Caco-2 (cell line): ENCODE results near the gene ELF4. TPM values are rescaled to one million over a fixed set of nuclear protein-coding genes. Genes with fewer than 3 reads are reported as not detected.

Source experiments
- BruUV-seq: library from RNA; stranded (reverse); fragments of 400-500 nt; replicated peaks from 2 replicates; lab custom pipeline; 2021; lab: Mats Ljungman, UMichigan
- CTCF ChIA-PET: fragments of 300-600 bp; sonication (Branson Sonifier 250); formaldehyde crosslinking; loops from one replicate; lab custom pipeline; 2022; ENCODE audit warnings: antibody characterized with exemption; lab: Charles Lee
- POLR2A ChIA-PET: fragments of 300-600 bp; sonication (Branson Sonifier 250); formaldehyde crosslinking; loops from one replicate; lab custom pipeline; 2022; ENCODE audit warnings: antibody characterized with exemption; lab: Charles Lee
- DNase-seq, 2 experiments: peaks; one replicate each; pipeline versions ENCODE4 v3.0.0 to v3.0.0-alpha.2; 2020 to 2022
- H3K27me3 ChIP-seq: replicated peaks from 2 replicates; pipeline ENCODE4 v1.6.0; 2011; ENCODE audit warnings: low read length; ENCODE audit not compliant: control insufficient read depth, insufficient read depth
- H3K36me3 ChIP-seq: 2 replicates; pipeline ENCODE4 v1.5.1; 2011; ENCODE audit warnings: low read length; ENCODE audit not compliant: control insufficient read depth, insufficient read depth
- H3K4me1 ChIP-seq: fragments of 250-450 bp; sonication (Bioruptor Pico); 2 replicates; pipeline ENCODE4 v1.5.1; 2020; ENCODE audit warnings: mild to moderate bottlenecking
- H3K4me3 ChIP-seq: 2 replicates; pipeline ENCODE4 v1.5.1; 2011; ENCODE audit warnings: low read depth, mild to moderate bottlenecking, control low read depth, low read length
- H3K9me3 ChIP-seq: fragments of 250-450 bp; sonication (Bioruptor Pico); 2 replicates; pipeline ENCODE4 v1.5.1; 2020; ENCODE audit warnings: mild to moderate bottlenecking, moderate library complexity
- H3K27ac Mint-ChIP-seq: one replicate; pipeline ENCODE4 v1.8.0; 2022; ENCODE audit warnings: mixed read lengths; ENCODE audit not compliant: unreplicated experiment
- H3K27me3 Mint-ChIP-seq: one replicate; pipeline ENCODE4 v1.8.0; 2022; ENCODE audit warnings: mixed read lengths; ENCODE audit not compliant: insufficient read depth, unreplicated experiment
- H3K36me3 Mint-ChIP-seq: one replicate; pipeline ENCODE4 v1.8.0; 2022; ENCODE audit warnings: mild to moderate bottlenecking, mixed read lengths; ENCODE audit not compliant: insufficient read depth, unreplicated experiment
- H3K4me1 Mint-ChIP-seq: one replicate; pipeline ENCODE4 v1.8.0; 2022; ENCODE audit warnings: low read depth, mixed read lengths; ENCODE audit not compliant: unreplicated experiment
- H3K4me3 Mint-ChIP-seq: one replicate; pipeline ENCODE4 v1.8.0; 2022; ENCODE audit warnings: mild to moderate bottlenecking, moderate library complexity, mixed read lengths; ENCODE audit not compliant: unreplicated experiment
- H3K9me3 Mint-ChIP-seq: one replicate; pipeline ENCODE4 v1.8.0; 2022; ENCODE audit warnings: mixed read lengths; ENCODE audit not compliant: unreplicated experiment
- intact Hi-C: fragments of 100-400 bp; cut with micrococcal nuclease; formaldehyde crosslinking; loops from one replicate; pipeline ENCODE4 v1.10.0; 2022; ENCODE audit not compliant: unreplicated experiment
- total RNA-seq: library from RNA; stranded (reverse); gene quantifications from 2 replicates; pipeline ENCODE4 v1.2.3, GENCODE V29; 2022
- TF ChIP-seq, protein P1 (sequence below), 2 experiments: fragments of 200-600 bp in 1 of 2; IDR thresholded peaks; 1 replicate in 1 of 2; 2 replicates in 1 of 2; pipeline versions ENCODE4 v1.5.1 to v1.8.0; 2011 to 2022; ENCODE audit warnings: antibody characterized with exemption in 1 of 2, control low read depth in 1 of 2, inconsistent platforms in 1 of 2, low read depth in 1 of 2, low read length in 1 of 2, mild to moderate bottlenecking in 1 of 2, moderate library complexity in 1 of 2; ENCODE audit not compliant: insufficient read depth in 1 of 2, severe bottlenecking in 1 of 2, unreplicated experiment in 1 of 2

ELF4 gene
- total RNA-seq, 1 experiment from 2014 or later, result 25.3 TPM

DNA sequence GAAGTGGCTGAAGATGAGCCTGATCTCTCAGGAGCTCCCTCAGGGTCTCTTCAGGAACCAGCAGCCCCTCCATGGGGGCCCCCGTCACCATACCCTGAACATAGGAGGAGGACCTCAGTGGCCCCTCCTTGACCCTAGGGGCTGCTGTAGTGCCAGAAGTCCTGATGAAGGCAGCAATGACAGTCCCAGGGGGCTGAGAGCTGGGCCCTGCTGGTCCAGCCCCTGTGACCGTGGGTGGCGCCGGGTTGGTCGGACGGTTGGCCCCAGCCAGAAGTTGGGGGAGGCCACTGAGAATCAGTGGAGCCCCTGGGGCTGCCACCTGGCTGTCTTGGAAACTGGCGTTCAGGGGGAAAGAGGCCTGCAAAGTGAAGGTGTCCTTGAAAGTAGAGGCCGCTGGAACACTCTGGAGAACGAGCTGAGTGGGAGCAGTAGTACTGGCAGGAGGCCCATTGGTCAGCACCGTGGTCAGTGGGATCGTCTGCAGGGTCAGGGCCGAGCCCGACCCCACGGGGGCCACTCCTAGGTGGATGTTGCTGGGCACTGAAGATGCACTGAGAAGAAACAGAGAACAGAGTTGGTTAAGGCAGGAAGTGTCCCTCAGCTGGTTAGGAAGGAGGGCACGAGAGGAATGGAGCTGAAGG lies 43.2 kb downstream of the ELF4 start:
- no peak overlapping the region for H3K4me3 ChIP-seq
- ChIA-PET POLR2A (no interaction called here), CTCF (no interaction called here)
- H3K27me3 Mint-ChIP-seq, result no peaks in the 10 kb centered on the region
- intact Hi-C loops, result no loop called here
- no peaks in the 10 kb centered on the region for H3K9me3 Mint-ChIP-seq
- H3K36me3 Mint-ChIP-seq, result peaks cover 63% of the 10 kb centered on the region
- H3K36me3 ChIP-seq, result no peaks in the 10 kb centered on the region
- no peaks in the 10 kb centered on the region for H3K27me3 ChIP-seq
- peaks cover 12% of the 10 kb centered on the region for H3K4me1 Mint-ChIP-seq
- H3K27ac Mint-ChIP-seq, result no peak overlapping the region
- no TSS peak for BruUV-seq
- H3K4me3 Mint-ChIP-seq, result no peak overlapping the region
- no peak for DNase-seq
- H3K4me1 ChIP-seq, result peaks cover 9% of the 10 kb centered on the region
- TF ChIP-seq, protein P1, sequence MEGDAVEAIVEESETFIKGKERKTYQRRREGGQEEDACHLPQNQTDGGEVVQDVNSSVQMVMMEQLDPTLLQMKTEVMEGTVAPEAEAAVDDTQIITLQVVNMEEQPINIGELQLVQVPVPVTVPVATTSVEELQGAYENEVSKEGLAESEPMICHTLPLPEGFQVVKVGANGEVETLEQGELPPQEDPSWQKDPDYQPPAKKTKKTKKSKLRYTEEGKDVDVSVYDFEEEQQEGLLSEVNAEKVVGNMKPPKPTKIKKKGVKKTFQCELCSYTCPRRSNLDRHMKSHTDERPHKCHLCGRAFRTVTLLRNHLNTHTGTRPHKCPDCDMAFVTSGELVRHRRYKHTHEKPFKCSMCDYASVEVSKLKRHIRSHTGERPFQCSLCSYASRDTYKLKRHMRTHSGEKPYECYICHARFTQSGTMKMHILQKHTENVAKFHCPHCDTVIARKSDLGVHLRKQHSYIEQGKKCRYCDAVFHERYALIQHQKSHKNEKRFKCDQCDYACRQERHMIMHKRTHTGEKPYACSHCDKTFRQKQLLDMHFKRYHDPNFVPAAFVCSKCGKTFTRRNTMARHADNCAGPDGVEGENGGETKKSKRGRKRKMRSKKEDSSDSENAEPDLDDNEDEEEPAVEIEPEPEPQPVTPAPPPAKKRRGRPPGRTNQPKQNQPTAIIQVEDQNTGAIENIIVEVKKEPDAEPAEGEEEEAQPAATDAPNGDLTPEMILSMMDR (IDR thresholded peaks at IDR 0.05; ENCODE audit: insufficient read depth in 1 of 2, low read depth in 1 of 2, low read length in 1 of 2, severe bottlenecking in 1 of 2, unreplicated experiment in 1 of 2), result no peak
- no peaks in the 10 kb centered on the region for H3K9me3 ChIP-seq

GRCh38 chrX:130060122-130061069 lies 49.9 kb downstream of the ELF4 start:
- CTCF ChIA-PET, result interaction anchor here (0.6 to 2.0 kb wide), 9 partner anchors 11 to 697 kb away, joined by 3 to 28 read pairs (median 6); partner anchors contain the start of genes BCORL1 and UTP14A
- Mint-ChIP-seq H3K4me3 (peak overlapping the region; percentile 77), H3K9me3 (no peaks in the 10 kb centered on the region), H3K4me1 (peaks cover 9% of the 10 kb centered on the region), H3K27me3 (no peaks in the 10 kb centered on the region), H3K36me3 (peaks cover 27% of the 10 kb centered on the region), H3K27ac (peak overlapping the region; percentile 91)
- Histone ChIP-seq H3K27me3 (no peaks in the 10 kb centered on the region), H3K9me3 (no peaks in the 10 kb centered on the region), H3K36me3 (no peaks in the 10 kb centered on the region), H3K4me3 (peak overlapping the region; percentile 42), H3K4me1 (0 out of 2 replicates have a peak, but pooled peaks cover 3% of the 10 kb centered on the region)
- intact Hi-C loops, result loop anchor here (1.0 to 5.0 kb wide), 3 partner anchors 78 to 453 kb away; partner anchors contain the start of gene BCORL1
- TF ChIP-seq, protein P1 (IDR thresholded peaks at IDR 0.05; ENCODE audit: insufficient read depth in 1 of 2, low read depth in 1 of 2, low read length in 1 of 2, severe bottlenecking in 1 of 2, unreplicated experiment in 1 of 2), result peak; percentile 72
- POLR2A ChIA-PET, result interaction anchor here (0.6 to 1.1 kb wide), 4 partner anchors 49 to 135 kb away, joined by 3 read pairs; no protein-coding TSS in a partner anchor
- BruUV-seq, result TSS peak; percentile 24
- peak; percentile 77 to 90 for DNase-seq

DNA sequence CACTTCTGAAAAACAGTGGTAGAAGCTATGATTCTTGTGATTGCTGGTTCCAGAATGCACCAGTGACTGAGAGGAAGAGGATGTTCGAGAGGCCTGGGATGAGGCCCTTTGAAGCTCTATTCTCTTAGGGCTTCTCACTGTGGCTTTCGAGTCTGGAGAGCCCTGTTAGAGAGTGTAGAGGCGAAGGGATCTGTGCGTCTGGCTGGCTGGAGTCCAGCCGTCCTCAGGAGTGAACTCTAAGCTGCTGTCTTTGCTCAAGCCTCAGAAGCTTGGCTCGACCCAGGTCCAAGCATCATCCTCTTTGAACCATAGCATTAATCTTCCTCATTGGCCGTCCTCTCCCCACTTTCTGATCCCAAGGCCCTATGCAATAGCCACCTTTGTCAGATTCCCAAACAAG lies 51.6 kb downstream of the ELF4 start:
- H3K27me3 ChIP-seq, result no peaks in the 10 kb centered on the region
- CTCF ChIA-PET, result no interaction called here
- no peak overlapping the region for H3K4me3 Mint-ChIP-seq
- no peak overlapping the region for H3K27ac Mint-ChIP-seq
- peaks cover 22% of the 10 kb centered on the region for H3K36me3 Mint-ChIP-seq
- no peaks in the 10 kb centered on the region for H3K9me3 Mint-ChIP-seq
- intact Hi-C loops, result no loop called here
- no peaks in the 10 kb centered on the region for H3K27me3 Mint-ChIP-seq
- no peak overlapping the region for H3K4me3 ChIP-seq
- DNase-seq, result no peak
- POLR2A ChIA-PET, result interaction anchor here (0.7 kb wide), 1 partner anchor 793 kb away, joined by 5 read pairs; no protein-coding TSS in a partner anchor
- no TSS peak for BruUV-seq
- H3K4me1 ChIP-seq, result 0 out of 2 replicates have a peak, but pooled peaks cover 3% of the 10 kb centered on the region
- TF ChIP-seq, protein P1 (IDR thresholded peaks at IDR 0.05; ENCODE audit: insufficient read depth in 1 of 2, low read depth in 1 of 2, low read length in 1 of 2, severe bottlenecking in 1 of 2, unreplicated experiment in 1 of 2), result no peak
- H3K36me3 ChIP-seq, result no peaks in the 10 kb centered on the region
- H3K4me1 Mint-ChIP-seq, result peaks cover 8% of the 10 kb centered on the region
- H3K9me3 ChIP-seq, result no peaks in the 10 kb centered on the region
